Right lobe of liver (tissue), 6 donors: Measurements from ENCODE around the gene HSP90AB1. TPM values are rescaled to one million over a fixed set of nuclear protein-coding genes. Genes with fewer than 3 reads are reported as not detected.

ENCODE experiments used
- ATAC-seq, 4 donors: fragments of 200-7000 bp; cut with Tn5 transposase; one replicate each; pipeline ENCODE4 v1.9.1; 2020; ENCODE audit warnings: mild to moderate bottlenecking in 4 of 4, moderate library complexity in 4 of 4
- DNase-seq, 3 donors: peaks; one replicate each; pipeline ENCODE4 v3.0.0-alpha.2; 2020
- H3K27ac ChIP-seq, 3 donors: fragments of 200-600 bp; one replicate each; pipeline ENCODE4 v1.8.0; 2022
- H3K27me3 ChIP-seq, 2 donors: fragments of 200-600 bp; one replicate each; pipeline ENCODE4 v1.8.0; 2022
- H3K36me3 ChIP-seq, 4 donors: fragments of 200-600 bp; sonication (generic) in 1 of 4; one replicate each; pipeline versions ENCODE4 v1.5.1 to v1.8.0; 2017 to 2022; ENCODE audit warnings: control low read depth in 1 of 4
- H3K4me1 ChIP-seq, 4 donors: fragments of 200-600 bp; sonication (generic) in 1 of 4; one replicate each; pipeline versions ENCODE4 v1.5.1 to v1.8.0; 2017 to 2022; ENCODE audit warnings: control low read depth in 1 of 4
- H3K4me3 ChIP-seq, 3 donors: fragments of 200-600 bp; one replicate each; pipeline ENCODE4 v1.8.0; 2022
- H3K9me3 ChIP-seq, 4 donors: fragments of 200-600 bp; sonication (generic) in 1 of 4; one replicate each; pipeline versions ENCODE4 v1.5.1 to v1.8.0; 2017 to 2022; ENCODE audit warnings: control low read depth in 1 of 4
- POLR2A ChIP-seq: fragments of 450-650 bp; IDR thresholded peaks from one replicate; pipeline ENCODE4 v1.6.1; 2017; ENCODE audit warnings: antibody characterized with exemption, mild to moderate bottlenecking
- WGBS: methylation state at CpG from one replicate; pipeline ENCODE4 v1.1.6; 2018; ENCODE audit warnings: low coverage, low lambda C conversion rate; ENCODE audit not compliant: insufficient coverage; ENCODE audit errors: missing lambda C conversion rate; 5-methylcytosine and 5-hydroxymethylcytosine counted together
- intact Hi-C, 2 donors: fragments of 100-400 bp; cut with DNase I; formaldehyde crosslinking; loops; one replicate each; pipeline versions ENCODE4 v1.11.2 to v1.14.1; 2022
- total RNA-seq, 6 experiments: library from RNA; depleted of rRNA in 2 of 6; stranded (reverse); fragments of >200 nt in 2 of 6; fragmentation: NEBNext Ultra II Directional in 3 of 6; extraction: Animal tissue kit (Norgen Biotek cat#: 25700) in 3 of 6; gene quantifications; one replicate each; pipeline versions ENCODE4 v1.1.0 to v1.2.4, GENCODE V29; 2016 to 2023
- TF ChIP-seq, protein P1 (sequence below), 4 donors: fragments of 200-600 bp in 3 of 4; fragments of 450-650 bp in 1 of 4; IDR thresholded peaks; one replicate each; pipeline versions ENCODE4 v1.5.1 to v1.8.0; 2016 to 2022; ENCODE audit warnings: antibody characterized with exemption in 4 of 4, mild to moderate bottlenecking in 2 of 4
- donor health status: DM: no; HTN: yes; CAD: no.
- donor health status: DM: no; HTN: no; CAD: no.
- donor health status: DM: no; HTN: no; CAD: no.
- donor health status: DM: no; HTN: yes; CAD: no.
- donor health status: DM: no; HTN: yes; CAD: no.

The HSP90AB1 gene
- total RNA-seq, 6 experiments from 2014 or later, result 183 to 566 (median 345) TPM

DNA sequence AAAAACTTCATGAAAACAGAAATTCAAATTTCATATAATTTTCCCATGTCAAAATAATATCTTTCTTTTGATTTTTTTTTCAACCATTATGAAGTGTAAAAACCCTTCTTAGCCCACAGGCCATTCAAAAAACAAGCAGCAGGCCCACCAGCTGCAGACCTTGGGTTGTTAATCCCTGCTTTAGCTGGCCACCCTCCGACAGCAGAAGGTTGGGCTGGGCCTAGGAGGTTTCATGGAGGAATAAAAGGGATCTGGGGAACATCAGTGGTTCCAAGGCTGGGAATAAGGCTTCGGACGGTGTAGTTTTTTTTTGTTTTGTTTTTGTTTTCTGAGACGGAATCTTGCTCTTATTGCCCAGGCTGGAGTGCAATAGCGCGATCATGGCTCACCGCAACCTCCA is 3.6 kb upstream of the HSP90AB1 start:
- intact Hi-C loops, result no loop called here
- peaks cover 0 to under 1% (median 0%) of the 10 kb centered on the region in 4 donors for H3K36me3 ChIP-seq
- TF ChIP-seq, protein P1, sequence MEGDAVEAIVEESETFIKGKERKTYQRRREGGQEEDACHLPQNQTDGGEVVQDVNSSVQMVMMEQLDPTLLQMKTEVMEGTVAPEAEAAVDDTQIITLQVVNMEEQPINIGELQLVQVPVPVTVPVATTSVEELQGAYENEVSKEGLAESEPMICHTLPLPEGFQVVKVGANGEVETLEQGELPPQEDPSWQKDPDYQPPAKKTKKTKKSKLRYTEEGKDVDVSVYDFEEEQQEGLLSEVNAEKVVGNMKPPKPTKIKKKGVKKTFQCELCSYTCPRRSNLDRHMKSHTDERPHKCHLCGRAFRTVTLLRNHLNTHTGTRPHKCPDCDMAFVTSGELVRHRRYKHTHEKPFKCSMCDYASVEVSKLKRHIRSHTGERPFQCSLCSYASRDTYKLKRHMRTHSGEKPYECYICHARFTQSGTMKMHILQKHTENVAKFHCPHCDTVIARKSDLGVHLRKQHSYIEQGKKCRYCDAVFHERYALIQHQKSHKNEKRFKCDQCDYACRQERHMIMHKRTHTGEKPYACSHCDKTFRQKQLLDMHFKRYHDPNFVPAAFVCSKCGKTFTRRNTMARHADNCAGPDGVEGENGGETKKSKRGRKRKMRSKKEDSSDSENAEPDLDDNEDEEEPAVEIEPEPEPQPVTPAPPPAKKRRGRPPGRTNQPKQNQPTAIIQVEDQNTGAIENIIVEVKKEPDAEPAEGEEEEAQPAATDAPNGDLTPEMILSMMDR (IDR thresholded peaks at IDR 0.05), result no peak
- no peak for TF ChIP-seq POLR2A
- H3K27ac ChIP-seq, result no peak overlapping the region
- no peaks in the 10 kb centered on the region for H3K9me3 ChIP-seq
- DNase-seq, result no peak
- H3K4me3 ChIP-seq, result no peak overlapping the region
- no peak for ATAC-seq
- WGBS, result 100% methylated on average over 2 of the region's 7 CpGs
- H3K27me3 ChIP-seq, result no peaks in the 10 kb centered on the region
- H3K4me1 ChIP-seq, result peaks cover 0 to 9% (median 2%) of the 10 kb centered on the region in 4 donors

DNA sequence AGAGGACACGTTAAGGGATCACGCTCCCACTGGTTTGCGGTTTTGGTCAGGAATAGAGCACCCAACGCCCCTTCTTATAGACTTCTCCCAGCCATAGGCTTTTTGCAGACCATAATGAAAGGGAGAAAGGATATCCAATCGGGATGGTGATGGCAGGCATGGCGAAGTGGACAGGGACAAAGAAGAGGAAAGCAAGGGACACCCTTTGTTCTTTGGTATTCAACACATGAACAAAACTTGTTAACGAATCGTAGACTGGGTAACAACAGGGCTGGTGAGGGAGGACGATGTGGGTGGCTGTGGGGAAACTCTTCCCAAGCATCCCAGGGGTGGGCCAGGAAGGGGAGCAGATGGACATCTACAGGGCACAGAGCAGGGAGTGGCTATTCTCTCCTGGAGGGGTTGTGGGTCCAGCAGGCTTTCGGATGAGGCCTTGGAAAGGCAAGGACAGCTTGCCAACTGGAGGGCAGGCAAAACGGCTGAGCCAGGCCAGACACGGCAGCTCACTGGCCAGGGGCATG is 1.4 kb upstream of the HSP90AB1 start:
- peak in 1 of 3 donors; percentile 80 for DNase-seq
- 83% methylated on average over 6 of the region's 12 CpGs for WGBS

GRCh38 chr6:44245912-44246662 is 814 bp upstream of the HSP90AB1 start:
- WGBS, result 0% methylated on average over 4 of the region's 62 CpGs
- H3K36me3 ChIP-seq, result peaks cover 7 to 28% (median 22%) of the 10 kb centered on the region in 4 donors
- no peak for TF ChIP-seq POLR2A
- TF ChIP-seq, protein P1 (IDR thresholded peaks at IDR 0.05), result peak; percentile 6 to 43 (median 31)

More for the DNA sequence above, 1.4 kb upstream of the HSP90AB1 start:
- H3K27me3 ChIP-seq, result no peaks in the 10 kb centered on the region
- peaks cover 0 to 29% (median 2%) of the 10 kb centered on the region in 4 donors for H3K4me1 ChIP-seq
- peak overlapping the region; percentile 100 for H3K27ac ChIP-seq
- no peak for ATAC-seq
- H3K9me3 ChIP-seq, result no peaks in the 10 kb centered on the region
- peak overlapping the region; percentile 67 to 73 (median 73) for H3K4me3 ChIP-seq
- intact Hi-C loops, result no loop called here
- peaks cover 4 to 21% (median 16%) of the 10 kb centered on the region in 4 donors for H3K36me3 ChIP-seq
- TF ChIP-seq, protein P1 (IDR thresholded peaks at IDR 0.05), result no peak
- TF ChIP-seq POLR2A, result no peak

DNA sequence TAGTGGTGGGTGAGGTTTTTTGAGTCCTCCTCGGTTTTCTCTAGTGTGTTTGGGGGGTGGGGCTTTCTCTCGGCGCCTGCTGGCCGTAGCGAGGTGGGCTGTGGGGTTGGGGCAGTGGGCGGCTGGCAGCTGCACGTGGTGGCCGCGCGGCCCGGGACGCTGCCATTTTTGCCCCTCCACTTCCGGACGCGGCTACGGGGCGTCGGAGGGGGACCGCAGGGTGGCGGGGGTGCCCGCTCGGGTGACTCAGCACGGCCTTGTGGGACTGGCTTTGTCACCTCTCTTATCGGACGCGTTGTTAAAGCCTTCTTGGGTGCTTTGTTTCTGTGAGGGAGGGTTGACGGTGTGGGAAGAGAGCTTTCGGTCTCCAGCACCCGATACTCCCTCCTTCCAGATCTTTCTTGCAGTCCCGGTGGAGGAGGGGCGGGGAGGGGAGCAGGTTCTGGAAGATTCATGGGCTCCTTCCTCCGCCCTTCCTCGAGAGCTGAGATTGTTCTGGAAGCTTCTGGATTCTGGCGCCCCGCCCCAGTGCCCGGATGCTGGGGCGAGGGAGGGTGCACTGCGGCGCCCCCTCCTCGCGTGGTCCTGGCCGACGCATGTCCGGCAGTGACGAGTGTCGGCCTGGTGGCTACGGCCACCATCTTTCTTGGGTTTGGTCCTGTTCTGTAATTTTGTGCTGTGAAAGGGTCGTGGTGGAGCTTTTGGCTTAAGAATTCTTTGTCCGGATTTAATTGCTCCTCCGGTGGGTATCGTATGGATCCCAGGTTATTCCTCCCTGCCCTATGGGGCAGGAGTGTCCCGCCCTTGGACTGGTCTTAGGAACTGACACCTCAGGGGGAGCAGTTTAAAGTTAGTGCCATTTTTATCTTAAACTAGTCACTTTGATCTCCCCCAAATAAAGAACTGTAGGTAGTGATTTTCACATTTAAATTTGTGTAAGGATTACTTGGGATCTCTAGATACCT is 719 bp downstream of the HSP90AB1 start:
- Histone ChIP-seq H3K9me3 (no peaks in the 10 kb centered on the region), H3K27ac (peak overlapping the region; percentile 100), H3K27me3 (no peaks in the 10 kb centered on the region), H3K4me1 (peaks cover 0 to 47% (median 2%) of the 10 kb centered on the region in 4 donors), H3K4me3 (peak overlapping the region; percentile 67 to 73 (median 73)), H3K36me3 (peaks cover 7 to 43% (median 35%) of the 10 kb centered on the region in 4 donors)
- ATAC-seq (peak; percentile 26 to 38 (median 28)), DNase-seq (peak; percentile 79 to 83 (median 82))
- TF ChIP-seq POLR2A, result no peak
- TF ChIP-seq, protein P1 (IDR thresholded peaks at IDR 0.05), result no peak
- under 1% methylated on average over 30 of the region's 52 CpGs for WGBS
- intact Hi-C loops, result no loop called here

More at GRCh38 chr6:44245912-44246662, 814 bp upstream of the HSP90AB1 start:
- H3K4me1 ChIP-seq, result peaks cover 0 to 36% (median 2%) of the 10 kb centered on the region in 4 donors
- peak; percentile 94 to 96 (median 95) for DNase-seq
- no peaks in the 10 kb centered on the region for H3K27me3 ChIP-seq
- intact Hi-C loops, result no loop called here
- no peaks in the 10 kb centered on the region for H3K9me3 ChIP-seq
- H3K4me3 ChIP-seq, result peak overlapping the region; percentile 67 to 73 (median 73)
- H3K27ac ChIP-seq, result peak overlapping the region; percentile 100
- ATAC-seq, result peak; percentile 75 to 89 (median 81)
